H1 (cell line): ENCODE measurements around the gene HIP1. TPM values are rescaled to one million over a fixed set of nuclear protein-coding genes. Genes with fewer than 3 reads are reported as not detected.

Experiments used
- CTCF ChIA-PET: fragments of 300-600 bp; sonication (Branson Sonifier 250); formaldehyde crosslinking; loops from one replicate; lab custom pipeline; 2021; ENCODE audit not compliant: partially characterized antibody; lab: Charles Lee
- POLR2A ChIA-PET: fragments of 300-600 bp; sonication (Branson Sonifier 250); formaldehyde crosslinking; loops from one replicate; lab custom pipeline; 2021; ENCODE audit warnings: inconsistent platforms; ENCODE audit not compliant: partially characterized antibody; lab: Charles Lee
- DNase-seq, 2 experiments: peaks; one replicate each; pipeline versions ENCODE4 v3.0.0 to v3.0.0-alpha.2; 2010 to 2022; ENCODE audit warnings: low spot score in 2 of 2, low read depth in 1 of 2, mixed read lengths in 1 of 2
- FAIRE-seq: peaks from 2 replicates; lab custom pipeline; 2011; peaks lifted over from hg19 to GRCh38; lab: Jason Lieb, UNC
- H2AFZ ChIP-seq: 2 replicates; pipeline ENCODE4 v1.8.1; 2012; ENCODE audit warnings: low read length, inconsistent platforms
- H2AK5ac ChIP-seq: 2 replicates; pipeline ENCODE4 v1.6.1; 2013; ENCODE audit warnings: low read depth, low read length
- H2BK120ac ChIP-seq: replicated peaks from 2 replicates; pipeline ENCODE3; 2013; ENCODE audit warnings: low read depth, low read length, inconsistent platforms
- H2BK12ac ChIP-seq: 2 replicates; pipeline ENCODE4 v1.6.1; 2013; ENCODE audit warnings: low read depth, low read length
- H2BK15ac ChIP-seq: 2 replicates; pipeline ENCODE4 v1.6.1; 2013; ENCODE audit warnings: low read length
- H2BK20ac ChIP-seq: 2 replicates; pipeline ENCODE4 v1.6.1; 2013; ENCODE audit warnings: low read length
- H2BK5ac ChIP-seq: 2 replicates; pipeline ENCODE4 v1.6.1; 2013; ENCODE audit warnings: low read depth, low read length
- H3K14ac ChIP-seq: 2 replicates; pipeline ENCODE4 v1.6.1; 2013; ENCODE audit warnings: inconsistent platforms; ENCODE audit not compliant: insufficient read length
- H3K18ac ChIP-seq: 2 replicates; pipeline ENCODE4 v1.6.1; 2013; ENCODE audit warnings: low read length; ENCODE audit errors: extremely low read depth
- H3K23ac ChIP-seq: 2 replicates; pipeline ENCODE4 v1.6.1; 2013; ENCODE audit warnings: inconsistent platforms; ENCODE audit not compliant: insufficient read length
- H3K23me2 ChIP-seq: 2 replicates; pipeline ENCODE4 v1.6.1; 2013; ENCODE audit warnings: low read depth, low read length
- H3K27ac ChIP-seq: 2 replicates; pipeline ENCODE4 v1.6.1; 2011; ENCODE audit warnings: low read depth, low read length, inconsistent platforms
- H3K27me3 ChIP-seq, 4 experiments: replicated peaks in 1 of 4; 1 replicate in 1 of 4; 2 replicates in 3 of 4; pipeline versions ENCODE4 v1.6.1 to v1.8.1; 2011 to 2013; ENCODE audit warnings: low read length in 3 of 4, mild to moderate bottlenecking in 3 of 4, inconsistent platforms in 2 of 4, mixed read lengths in 2 of 4, moderate library complexity in 1 of 4; ENCODE audit not compliant: control insufficient read depth in 3 of 4, insufficient read depth in 3 of 4; ENCODE audit errors: extremely low read depth in 1 of 4
- H3K36me3 ChIP-seq, 4 experiments: 2 replicates each; pipeline versions ENCODE4 v1.6.1 to v1.8.1; 2011 to 2013; ENCODE audit warnings: mild to moderate bottlenecking in 4 of 4, low read length in 3 of 4, moderate library complexity in 2 of 4, control low read depth in 1 of 4, inconsistent platforms in 1 of 4; ENCODE audit not compliant: insufficient read depth in 4 of 4, control insufficient read depth in 2 of 4
- H3K4ac ChIP-seq: replicated peaks from 2 replicates; pipeline ENCODE3; 2013; ENCODE audit warnings: low read length, low read depth, mixed read lengths, inconsistent platforms; ENCODE audit not compliant: insufficient read length
- H3K4me1 ChIP-seq, 4 experiments: replicated peaks in 1 of 4; 1 replicate in 1 of 4; 2 replicates in 3 of 4; pipeline versions ENCODE4 v1.6.1 to v1.8.1; 2011 to 2013; ENCODE audit warnings: low read length in 3 of 4, inconsistent platforms in 2 of 4, mixed read lengths in 1 of 4; ENCODE audit not compliant: insufficient read depth in 4 of 4, control insufficient read depth in 3 of 4
- H3K4me2 ChIP-seq, 2 experiments: 2 replicates each; pipeline versions ENCODE4 v1.6.1 to v1.8.1; 2011 to 2013; ENCODE audit warnings: low read depth in 2 of 2, low read length in 2 of 2, control low read depth in 1 of 2, inconsistent platforms in 1 of 2, mild to moderate bottlenecking in 1 of 2; ENCODE audit not compliant: insufficient read depth in 1 of 2
- H3K4me3 ChIP-seq, 4 experiments: fragments of 200-600, 300-600 bp in 1 of 4; sonication (generic), shearing (Covaris generic), sonication (Bioruptor Twin) in 1 of 4; 2 replicates each; pipeline versions ENCODE4 v1.5.1 to v1.8.1; 2011 to 2016; ENCODE audit warnings: low read length in 4 of 4, low read depth in 3 of 4, control low read depth in 2 of 4, inconsistent platforms in 2 of 4, mild to moderate bottlenecking in 2 of 4, mixed read lengths in 1 of 4, moderate library complexity in 1 of 4; ENCODE audit not compliant: insufficient read depth in 2 of 4; ENCODE audit errors: extremely low read depth in 1 of 4
- H3K56ac ChIP-seq: replicated peaks from 2 replicates; pipeline ENCODE3; 2013; ENCODE audit warnings: low read depth, mild to moderate bottlenecking, mixed read lengths, low read length, inconsistent platforms; ENCODE audit not compliant: insufficient read length
- H3K79me1 ChIP-seq: 2 replicates; pipeline ENCODE4 v1.6.1; 2013; ENCODE audit warnings: low read depth, low read length, control low read depth
- H3K79me2 ChIP-seq, 2 experiments: 2 replicates each; pipeline versions ENCODE4 v1.6.1 to v1.8.1; 2012 to 2013; ENCODE audit warnings: low read length in 2 of 2, mild to moderate bottlenecking in 2 of 2, inconsistent platforms in 1 of 2; ENCODE audit not compliant: insufficient read depth in 2 of 2, control insufficient read depth in 1 of 2
- H3K9ac ChIP-seq, 4 experiments: replicated peaks in 1 of 4; 1 replicate in 1 of 4; 2 replicates in 3 of 4; pipeline versions ENCODE4 v1.6.1 to v1.8.1; 2011 to 2013; ENCODE audit warnings: low read depth in 3 of 4, low read length in 3 of 4, control low read depth in 2 of 4, mild to moderate bottlenecking in 2 of 4, moderate library complexity in 2 of 4, inconsistent platforms in 1 of 4; ENCODE audit errors: extremely low read depth in 1 of 4
- H3K9me3 ChIP-seq, 2 experiments: 2 replicates each; pipeline versions ENCODE4 v1.6.1 to v1.8.1; 2012 to 2013; ENCODE audit warnings: mild to moderate bottlenecking in 2 of 2, moderate library complexity in 2 of 2, control low read depth in 1 of 2, inconsistent platforms in 1 of 2, low read depth in 1 of 2, low read length in 1 of 2, mixed read lengths in 1 of 2; ENCODE audit not compliant: insufficient read depth in 2 of 2
- H4K20me1 ChIP-seq, 2 experiments: replicated peaks in 1 of 2; 2 replicates each; pipeline versions ENCODE3 to v1.8.1; 2011 to 2013; ENCODE audit warnings: inconsistent platforms in 2 of 2, low read length in 2 of 2, mild to moderate bottlenecking in 1 of 2; ENCODE audit not compliant: insufficient read depth in 2 of 2, control insufficient read depth in 1 of 2
- H4K5ac ChIP-seq: 2 replicates; pipeline ENCODE4 v1.6.1; 2013; ENCODE audit warnings: low read length, low read depth, mixed read lengths, inconsistent platforms; ENCODE audit not compliant: insufficient read length
- H4K8ac ChIP-seq: 2 replicates; pipeline ENCODE4 v1.8.0; 2013; ENCODE audit warnings: mild to moderate bottlenecking, moderate library complexity, low read length, inconsistent platforms; ENCODE audit not compliant: insufficient read depth; ENCODE audit errors: extremely low read depth
- H4K91ac ChIP-seq: replicated peaks from 2 replicates; pipeline ENCODE3; 2013; ENCODE audit warnings: low read length, mixed read lengths, inconsistent platforms; ENCODE audit not compliant: insufficient read length
- BACH1 ChIP-seq: IDR thresholded peaks from 2 replicates; pipeline ENCODE4 v1.6.1; 2012; ENCODE audit warnings: low read length, improper control_type of control experiment
- BRCA1 ChIP-seq: IDR thresholded peaks from 2 replicates; pipeline ENCODE4 v1.6.1; 2012; ENCODE audit warnings: low read depth, low read length, improper control_type of control experiment
- CREB1 ChIP-seq: IDR thresholded peaks from 2 replicates; pipeline ENCODE4 v1.6.1; 2012; ENCODE audit warnings: inconsistent platforms
- GABPA ChIP-seq: IDR thresholded peaks from 2 replicates; pipeline ENCODE4 v1.6.1; 2011; ENCODE audit warnings: mild to moderate bottlenecking, low read length, moderate library complexity, borderline replicate concordance; ENCODE audit not compliant: insufficient read depth
- HDAC6 ChIP-seq: IDR thresholded peaks from one replicate; pipeline ENCODE4 v1.7.1; 2012; ENCODE audit warnings: low read depth, mild to moderate bottlenecking, inconsistent platforms, low read length, moderate library complexity
- JUN ChIP-seq: IDR thresholded peaks from 2 replicates; pipeline ENCODE4 v1.6.1; 2011; ENCODE audit warnings: low read depth, mild to moderate bottlenecking, improper control_type of control experiment, low read length
- JUND ChIP-seq: IDR thresholded peaks from 2 replicates; pipeline ENCODE4 v1.6.1; 2011; ENCODE audit warnings: mild to moderate bottlenecking, improper control_type of control experiment, low read length
- MAFK ChIP-seq: IDR thresholded peaks from 2 replicates; pipeline ENCODE4 v1.6.1; 2012; ENCODE audit warnings: low read depth, mild to moderate bottlenecking, improper control_type of control experiment, low read length
- RNF2 ChIP-seq: fragments of 200-900, 300-1000 bp; sonication (generic); IDR thresholded peaks from 2 replicates; pipeline ENCODE4 v1.7.1; 2016; ENCODE audit warnings: borderline replicate concordance, low read depth, mild to moderate bottlenecking, antibody characterized with exemption, low read length; ENCODE audit not compliant: poor library complexity, severe bottlenecking; ENCODE audit errors: missing control alignments
- RXRA ChIP-seq: IDR thresholded peaks from 2 replicates; pipeline ENCODE4 v1.6.1; 2011; ENCODE audit warnings: low read depth, mild to moderate bottlenecking, low read length, moderate library complexity; ENCODE audit not compliant: insufficient read depth
- SIX5 ChIP-seq: IDR thresholded peaks from 2 replicates; pipeline ENCODE4 v1.6.1; 2011; ENCODE audit warnings: mild to moderate bottlenecking, low read depth, low read length
- SRF ChIP-seq: IDR thresholded peaks from 2 replicates; pipeline ENCODE4 v1.6.1; 2011; ENCODE audit warnings: mild to moderate bottlenecking, low read depth, low read length, moderate library complexity
- TEAD4 ChIP-seq: IDR thresholded peaks from 2 replicates; pipeline ENCODE4 v1.6.1; 2012; ENCODE audit warnings: low read depth, low read length, inconsistent platforms, mixed read lengths
- WGBS, 2 experiments: shearing (Covaris generic) in 1 of 2; methylation state at CpG; one replicate each; pipeline versions ENCODE4 v1.1.6 to v1.1.7; 2013 to 2015; ENCODE audit warnings: low lambda C conversion rate in 2 of 2, mixed read lengths in 2 of 2, inconsistent platforms in 1 of 2, low coverage in 1 of 2, missing lambda C conversion rate in 1 of 2; ENCODE audit not compliant: insufficient replicate concordance in 2 of 2, insufficient coverage in 1 of 2, insufficient read length in 1 of 2; ENCODE audit errors: extremely low coverage in 1 of 2, missing lambda C conversion rate in 1 of 2; 5-methylcytosine and 5-hydroxymethylcytosine counted together
- polyA plus RNA-seq, 7 experiments: library from polyadenylated mRNA; depleted of rRNA in 3 of 7; stranded (reverse) in 5 of 7; unstranded in 2 of 7; fragments of >200 nt in 5 of 7; fragments of 200-250 nt in 2 of 7; gene quantifications; 1 replicate in 5 of 7; 2 replicates in 1 of 7; 4 replicates in 1 of 7; pipeline versions ENCODE4 v1.2.1 to v1.2.3, GENCODE V29; 2011 to 2013; ENCODE audit warnings: missing spikeins in 2 of 7, mixed read lengths in 2 of 7
- total RNA-seq: library from RNA; stranded (reverse); fragmentation: NEBNext Ultra II Directional; extraction: Animal tissue kit (Norgen Biotek cat#: 25700); gene quantifications from 2 replicates; pipeline ENCODE4 v1.2.1, GENCODE V29; 2021
- TF ChIP-seq, protein P1 (sequence below): IDR thresholded peaks from 2 replicates; pipeline ENCODE4 v1.6.1; 2012; ENCODE audit warnings: inconsistent platforms

Gene HIP1
- total and polyA plus RNA-seq, 2 of the 8 experiments (the other 6 are each of a cell fraction or from before 2014, with no cell fraction given), result 51.8 to 108 TPM

DNA sequence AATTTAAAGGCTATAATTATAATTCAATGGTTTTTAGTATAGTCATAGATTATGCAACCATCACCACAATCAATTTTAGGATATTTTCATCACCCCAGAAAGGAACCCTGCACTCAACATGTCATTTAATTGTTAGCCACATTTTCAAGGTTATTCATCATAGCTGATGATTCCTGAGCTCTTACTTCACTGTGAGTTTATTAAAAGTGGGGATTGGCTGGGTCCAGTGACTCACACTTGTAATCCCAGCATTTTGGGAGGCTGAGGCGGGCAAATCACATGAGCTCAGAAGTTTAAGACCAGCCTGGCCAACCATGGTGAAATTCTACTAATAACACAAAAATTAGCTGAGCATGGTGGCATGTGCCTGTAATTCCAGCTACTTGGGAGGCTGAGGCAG, 32.5 kb upstream of the HIP1 start:
- H4K5ac ChIP-seq, result no peak overlapping the region
- ChIA-PET POLR2A (no interaction called here), CTCF (interaction anchor here (0.5 to 2.8 kb wide), 5 partner anchors 9 to 46 kb away, joined by 3 to 16 read pairs (median 3); no protein-coding TSS in a partner anchor)
- 85% methylated on average over 1 of the region's 1 CpG; no CpG with 5 or more reads in 1 of the 2 experiments for WGBS, 2 experiments
- no peaks in the 10 kb centered on the region for H3K36me3 ChIP-seq
- H2AFZ ChIP-seq, result no peak overlapping the region
- H2BK5ac ChIP-seq, result no peak overlapping the region
- no peak overlapping the region for H3K4me2 ChIP-seq
- FAIRE-seq (no peak), DNase-seq (no peak)
- H3K27me3 ChIP-seq, result no peaks in the 10 kb centered on the region
- H3K23me2 ChIP-seq, result no peaks in the 10 kb centered on the region
- no peak overlapping the region for H2BK15ac ChIP-seq
- no peaks in the 10 kb centered on the region for H4K20me1 ChIP-seq
- H3K14ac ChIP-seq, result no peak overlapping the region
- H3K4ac ChIP-seq, result no peak overlapping the region
- no peaks in the 10 kb centered on the region for H3K79me2 ChIP-seq
- no peak overlapping the region for H3K9ac ChIP-seq
- H3K27ac ChIP-seq, result no peak overlapping the region
- H4K91ac ChIP-seq, result no peak overlapping the region
- H3K4me1 ChIP-seq, result peaks cover 0 to 3% (median 0%) of the 10 kb centered on the region in 4 experiments; a peak in 2 of 7 replicates
- H3K23ac ChIP-seq, result no peak overlapping the region
- no peak overlapping the region for H3K18ac ChIP-seq
- H3K79me1 ChIP-seq, result no peaks in the 10 kb centered on the region
- H2BK120ac ChIP-seq, result no peak overlapping the region
- H2BK12ac ChIP-seq, result no peak overlapping the region
- no peak overlapping the region for H2BK20ac ChIP-seq
- H2AK5ac ChIP-seq, result no peak overlapping the region
- no peak overlapping the region for H4K8ac ChIP-seq
- H3K56ac ChIP-seq, result no peak overlapping the region
- no peak overlapping the region for H3K4me3 ChIP-seq
- no peaks in the 10 kb centered on the region for H3K9me3 ChIP-seq
- TF ChIP-seq HDAC6 (no peak), MAFK (no peak), CREB1 (no peak), RXRA (no peak), JUN (no peak), GABPA (no peak), SIX5 (no peak), JUND (no peak), BACH1 (no peak), RNF2 (no peak), SRF (no peak), TEAD4 (no peak), BRCA1 (no peak)
- TF ChIP-seq, protein P1, sequence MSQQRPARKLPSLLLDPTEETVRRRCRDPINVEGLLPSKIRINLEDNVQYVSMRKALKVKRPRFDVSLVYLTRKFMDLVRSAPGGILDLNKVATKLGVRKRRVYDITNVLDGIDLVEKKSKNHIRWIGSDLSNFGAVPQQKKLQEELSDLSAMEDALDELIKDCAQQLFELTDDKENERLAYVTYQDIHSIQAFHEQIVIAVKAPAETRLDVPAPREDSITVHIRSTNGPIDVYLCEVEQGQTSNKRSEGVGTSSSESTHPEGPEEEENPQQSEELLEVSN, result no peak
